ENCODE data around the gene CDKN1C. TPM values are rescaled to one million over a fixed set of nuclear protein-coding genes. Genes with fewer than 3 reads are reported as not detected.

CDKN1C gene
- total RNA-seq, 1 donor from 2014 or later: 140 TPM

DNA sequence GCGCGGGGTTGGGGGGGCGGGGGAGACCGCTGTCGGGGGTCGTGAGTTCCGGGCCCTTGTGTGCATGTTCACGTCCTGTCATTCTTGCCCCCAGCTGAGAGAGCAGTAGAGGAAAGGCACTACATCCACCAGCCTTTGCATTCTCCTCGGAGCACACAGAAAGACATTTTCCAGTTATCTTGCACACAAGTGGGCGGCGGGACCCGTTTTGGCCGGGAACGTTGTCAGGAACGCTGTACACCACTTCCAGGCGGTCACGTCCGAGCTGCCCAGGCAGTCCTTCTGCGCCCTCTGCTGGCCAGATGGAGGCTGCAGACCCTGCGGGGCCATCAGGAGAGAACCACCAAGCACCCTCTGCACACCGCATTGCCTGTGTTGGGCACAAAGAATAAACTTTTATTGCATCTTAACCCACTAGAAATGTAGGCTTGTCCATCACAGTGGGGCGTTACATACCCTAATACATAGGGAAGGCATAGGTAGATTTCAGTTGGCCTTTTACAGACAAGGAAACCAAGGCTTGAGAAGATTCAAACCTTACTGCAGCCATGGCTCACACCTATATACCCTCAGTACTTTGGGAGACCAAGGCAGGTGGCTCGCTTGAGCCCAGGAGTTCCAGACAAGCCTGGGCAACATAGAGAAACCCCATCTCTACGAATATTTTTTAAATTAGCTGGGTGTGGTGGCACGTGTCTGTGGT, 2.8 kb upstream of the CDKN1C start:
- peak; percentile 96 for TF ChIP-seq CTCF (conservative IDR thresholded peaks at IDR 0.05)
- peaks cover 7% of the 10 kb centered on the region for H3K4me1 Mint-ChIP-seq (ENCODE audit: unreplicated experiment)
- peak overlapping the region; percentile 34 for H3K4me3 Mint-ChIP-seq
- H3K9me3 Mint-ChIP-seq: no peaks in the 10 kb centered on the region
- H3K36me3 Mint-ChIP-seq: no peaks in the 10 kb centered on the region
- peak overlapping the region; percentile 59 for H3K27ac Mint-ChIP-seq
- DNase-seq (ENCODE audit: extremely low spot score, unreplicated experiment): peak; percentile 95
- H3K27me3 Mint-ChIP-seq: peaks cover 3% of the 10 kb centered on the region

DNA sequence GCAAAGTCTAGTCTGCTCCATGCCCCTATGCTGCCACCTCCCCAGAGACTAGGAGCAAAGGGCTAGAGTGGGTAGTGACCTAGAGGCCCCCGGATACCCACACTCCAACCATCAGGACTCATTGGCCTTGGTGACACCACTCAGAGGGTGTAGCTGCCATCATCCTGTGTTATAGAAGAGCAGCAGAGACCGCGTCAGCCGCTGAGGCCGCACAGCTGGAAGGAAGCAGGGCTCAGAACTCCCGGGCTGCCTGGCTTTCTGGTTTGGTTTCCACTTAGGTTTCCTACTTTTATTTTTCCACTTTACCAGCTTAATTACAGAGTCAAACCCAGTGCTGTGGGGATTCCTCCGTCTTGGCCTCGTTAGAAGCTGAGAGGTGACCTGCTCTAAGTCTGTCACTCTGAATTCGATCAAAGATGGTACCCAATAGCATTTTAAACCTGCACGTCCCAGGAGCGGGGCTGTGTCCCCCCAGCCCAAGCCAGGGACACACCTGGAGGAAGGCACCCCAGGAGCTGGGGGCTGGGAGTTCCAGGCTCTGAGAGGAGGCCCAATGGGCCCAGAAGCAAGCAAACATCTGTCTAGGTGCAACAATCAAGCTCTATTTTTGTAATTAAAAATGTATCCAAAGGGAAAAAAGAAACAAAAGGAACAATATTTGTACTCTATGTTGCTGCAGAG, 2.1 kb upstream of the CDKN1C start:
- H3K36me3 Mint-ChIP-seq: peaks cover 4% of the 10 kb centered on the region
- peaks cover 14% of the 10 kb centered on the region for H3K4me1 Mint-ChIP-seq (ENCODE audit: unreplicated experiment)
- no peak for DNase-seq (ENCODE audit: extremely low spot score, unreplicated experiment)
- H3K27me3 Mint-ChIP-seq: peaks cover 7% of the 10 kb centered on the region
- H3K9me3 Mint-ChIP-seq: no peaks in the 10 kb centered on the region
- H3K27ac Mint-ChIP-seq: peak overlapping the region; percentile 83
- H3K4me3 Mint-ChIP-seq: peak overlapping the region; percentile 47
- no peak for TF ChIP-seq CTCF (conservative IDR thresholded peaks at IDR 0.05)

DNA sequence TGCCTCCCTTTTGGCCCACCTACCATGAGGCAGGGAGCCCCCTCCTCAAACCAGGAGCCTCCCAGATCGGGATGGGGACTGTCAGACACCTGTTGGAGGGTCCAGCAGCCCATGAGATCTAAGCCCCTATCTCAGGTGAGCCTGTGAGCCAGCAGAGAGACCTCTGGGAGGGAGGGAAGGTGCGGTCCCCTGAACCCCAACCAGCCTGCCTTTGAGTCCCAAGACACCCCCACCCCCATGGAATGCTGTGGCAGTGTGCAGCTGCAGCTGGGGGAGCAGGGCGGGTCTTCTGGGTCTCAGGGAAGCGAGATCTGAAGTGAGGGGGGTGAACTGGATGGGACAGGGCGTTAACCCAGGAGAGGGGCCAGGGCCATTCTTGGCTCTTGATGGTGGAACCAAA, 1.4 kb upstream of the CDKN1C start:
- H3K27ac Mint-ChIP-seq: peak overlapping the region; percentile 83
- peaks cover 7% of the 10 kb centered on the region for H3K27me3 Mint-ChIP-seq
- peaks cover 4% of the 10 kb centered on the region for H3K36me3 Mint-ChIP-seq

GRCh38 chr11:2886191-2886894, 768 bp upstream of the CDKN1C start:
- Mint-ChIP-seq H3K4me1 (ENCODE audit: unreplicated experiment) (peaks cover 20% of the 10 kb centered on the region), H3K9me3 (no peaks in the 10 kb centered on the region), H3K27me3 (peaks cover 7% of the 10 kb centered on the region), H3K36me3 (peaks cover 4% of the 10 kb centered on the region), H3K27ac (peak overlapping the region; percentile 83), H3K4me3 (peak overlapping the region; percentile 76)
- TF ChIP-seq CTCF (conservative IDR thresholded peaks at IDR 0.05): peak; percentile 46
- DNase-seq (ENCODE audit: extremely low spot score, unreplicated experiment): no peak

More for the DNA sequence above, 1.4 kb upstream of the CDKN1C start:
- Mint-ChIP-seq H3K4me3 (peak overlapping the region; percentile 76), H3K4me1 (ENCODE audit: unreplicated experiment) (peaks cover 20% of the 10 kb centered on the region), H3K9me3 (no peaks in the 10 kb centered on the region)
- no peak for DNase-seq (ENCODE audit: extremely low spot score, unreplicated experiment)
- TF ChIP-seq CTCF (conservative IDR thresholded peaks at IDR 0.05): no peak

DNA sequence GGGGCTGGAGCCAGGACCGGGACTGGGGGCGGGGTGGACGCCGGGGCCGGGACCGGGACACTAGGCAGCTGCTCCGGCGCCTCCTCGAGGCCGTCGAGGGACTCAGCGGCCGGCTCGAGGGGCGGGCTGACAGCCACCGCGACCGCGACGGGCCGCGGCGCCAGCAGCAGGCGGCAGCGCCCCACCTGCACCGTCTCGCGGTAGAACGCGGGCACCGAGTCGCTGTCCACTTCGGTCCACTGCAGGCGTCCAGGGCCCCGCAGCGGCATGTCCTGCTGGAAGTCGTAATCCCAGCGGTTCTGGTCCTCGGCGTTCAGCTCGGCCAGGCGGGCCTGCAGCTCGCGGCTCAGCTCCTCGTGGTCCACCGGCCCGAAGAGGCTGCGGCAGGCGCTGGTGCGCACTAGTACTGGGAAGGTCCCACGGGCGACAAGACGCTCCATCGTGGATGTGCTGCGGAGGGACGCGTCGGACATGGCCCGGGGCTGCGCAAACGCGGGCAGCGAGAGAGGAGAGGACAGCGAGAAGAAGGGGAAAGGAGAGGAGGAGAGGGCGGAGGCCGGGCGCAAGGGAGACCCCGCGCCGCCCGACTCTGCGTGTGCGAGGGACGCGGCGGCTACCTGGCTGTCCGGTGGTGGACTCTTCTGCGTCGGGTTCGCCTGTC, 428 bp downstream of the CDKN1C start:
- Mint-ChIP-seq H3K4me3 (peak overlapping the region; percentile 95), H3K27ac (peak overlapping the region; percentile 86), H3K4me1 (ENCODE audit: unreplicated experiment) (peaks cover 25% of the 10 kb centered on the region), H3K36me3 (peaks cover 4% of the 10 kb centered on the region), H3K9me3 (no peaks in the 10 kb centered on the region), H3K27me3 (peaks cover 7% of the 10 kb centered on the region)
- DNase-seq (ENCODE audit: extremely low spot score, unreplicated experiment): no peak
- TF ChIP-seq CTCF (conservative IDR thresholded peaks at IDR 0.05): peak; percentile 46

All from type B pancreatic cell (in vitro differentiated cells).